GM23338 (cell line): ENCODE results near the gene KIFBP. TPM values are rescaled to one million over a fixed set of nuclear protein-coding genes. Genes with fewer than 3 reads are reported as not detected.

Experiments
- ATAC-seq: fragments of 200-7000 bp; cut with Tn5 transposase; 3 replicates; pipeline ENCODE4 v1.9.1; 2020
- DNase-seq: peaks from one replicate; pipeline ENCODE4 v3.0.0-alpha.2; 2015; ENCODE audit warnings: low spot score
- H2AFZ ChIP-seq: fragments of 200-600 bp; sonication (generic); 2 replicates; pipeline ENCODE4 v1.8.0; 2016; ENCODE audit warnings: antibody characterized with exemption, mild to moderate bottlenecking, moderate library complexity
- H3F3A ChIP-seq: fragments of 200-600 bp; sonication (generic); replicated peaks from 2 replicates; pipeline ENCODE4 v1.8.0; 2017; ENCODE audit warnings: antibody characterized with exemption, mixed run types, low read depth
- H3K27ac ChIP-seq: fragments of 200-600 bp; sonication (generic); 2 replicates; pipeline ENCODE4 v1.6.1; 2016; ENCODE audit warnings: low read depth
- H3K27me3 ChIP-seq: fragments of 200-600 bp; sonication (generic); 2 replicates; pipeline ENCODE4 v1.8.0; 2016; ENCODE audit warnings: mild to moderate bottlenecking, mixed run types, moderate library complexity; ENCODE audit not compliant: insufficient read depth
- H3K36me3 ChIP-seq: fragments of 200-600 bp; sonication (generic); 2 replicates; pipeline ENCODE4 v1.8.0; 2016; ENCODE audit warnings: mild to moderate bottlenecking; ENCODE audit not compliant: insufficient read depth
- H3K4me1 ChIP-seq: fragments of 200-600 bp; sonication (generic); 2 replicates; pipeline ENCODE4 v1.8.0; 2016; ENCODE audit warnings: mild to moderate bottlenecking, moderate library complexity; ENCODE audit not compliant: insufficient read depth
- H3K4me2 ChIP-seq: fragments of 200-600 bp; sonication (generic); 2 replicates; pipeline ENCODE4 v1.7.1; 2017; ENCODE audit warnings: mixed run types
- H3K4me3 ChIP-seq: fragments of 200-600 bp; sonication (generic); 2 replicates; pipeline ENCODE4 v1.6.1; 2016; ENCODE audit warnings: mixed run types
- H3K79me2 ChIP-seq: fragments of 200-600 bp; sonication (generic); replicated peaks from 2 replicates; pipeline ENCODE4 v1.8.0; 2017; ENCODE audit warnings: mild to moderate bottlenecking; ENCODE audit not compliant: insufficient read depth
- H3K9me2 ChIP-seq: fragments of 200-600 bp; sonication (generic); 2 replicates; pipeline ENCODE4 v1.8.0; 2017; ENCODE audit not compliant: insufficient read depth
- H4K20me1 ChIP-seq: fragments of 200-600 bp; sonication (generic); replicated peaks from 2 replicates; pipeline ENCODE4 v1.8.0; 2017; ENCODE audit warnings: mild to moderate bottlenecking; ENCODE audit not compliant: insufficient read depth
- H3K27ac Mint-ChIP-seq: 2 replicates; pipeline ENCODE4 v1.8.0; 2020; ENCODE audit warnings: inconsistent platforms, mild to moderate bottlenecking, moderate library complexity, mixed read lengths
- H3K27me3 Mint-ChIP-seq: 3 replicates; pipeline ENCODE4 v1.8.0; 2022; ENCODE audit warnings: low read depth, mild to moderate bottlenecking, moderate library complexity, mixed read lengths, inconsistent platforms; ENCODE audit not compliant: insufficient read depth, poor library complexity
- H3K36me3 Mint-ChIP-seq: 3 replicates; pipeline ENCODE4 v1.8.0; 2021; ENCODE audit warnings: low read depth, mild to moderate bottlenecking, inconsistent platforms, moderate library complexity, mixed read lengths
- H3K4me1 Mint-ChIP-seq: 3 replicates; pipeline ENCODE4 v1.8.0; 2020; ENCODE audit warnings: mild to moderate bottlenecking, inconsistent platforms, mixed read lengths
- H3K4me3 Mint-ChIP-seq: 3 replicates; pipeline ENCODE4 v1.8.0; 2021; ENCODE audit warnings: moderate library complexity, mild to moderate bottlenecking, inconsistent platforms, mixed read lengths
- H3K9me3 Mint-ChIP-seq: 3 replicates; pipeline ENCODE4 v1.8.0; 2020; ENCODE audit warnings: moderate library complexity, mild to moderate bottlenecking, inconsistent platforms, mixed read lengths
- CREB1 ChIP-seq: fragments of 250-450 bp; sonication (Bioruptor Pico); IDR thresholded peaks from 2 replicates; pipeline ENCODE4 v1.5.0; 2020; ENCODE audit warnings: low read depth, mild to moderate bottlenecking, moderate library complexity
- CTCF ChIP-seq, 2 experiments: fragments of 200-600 bp in 1 of 2; sonication (generic) in 1 of 2; conservative IDR thresholded peaks; 2 replicates each; pipeline versions ENCODE4 v1.5.1 to v1.6.1; 2016 to 2017; ENCODE audit warnings: antibody characterized with exemption in 2 of 2, low read depth in 2 of 2, mild to moderate bottlenecking in 2 of 2, moderate library complexity in 1 of 2
- ETS1 ChIP-seq: IDR thresholded peaks from 2 replicates; pipeline ENCODE4 v1.6.1; 2016; ENCODE audit warnings: antibody characterized with exemption
- EZH2 ChIP-seq: fragments of 200-600 bp; sonication (generic); IDR thresholded peaks from one replicate; pipeline ENCODE4 v1.8.0; 2017; ENCODE audit warnings: antibody characterized with exemption, mild to moderate bottlenecking, low read depth; ENCODE audit not compliant: unreplicated experiment
- EZH2phosphoT487 ChIP-seq: fragments of 200-600 bp; sonication (generic); IDR thresholded peaks from one replicate; pipeline ENCODE4 v1.8.1; 2018; ENCODE audit warnings: antibody characterized with exemption; ENCODE audit not compliant: unreplicated experiment
- JUNB ChIP-seq: IDR thresholded peaks from one replicate; pipeline ENCODE4 v1.6.1; 2016; ENCODE audit warnings: antibody characterized with exemption; ENCODE audit not compliant: unreplicated experiment
- NANOG ChIP-seq: IDR thresholded peaks from 2 replicates; pipeline ENCODE4 v1.6.1; 2016; ENCODE audit warnings: antibody characterized with exemption, borderline replicate concordance
- POLR2AphosphoS5 ChIP-seq: IDR thresholded peaks from 2 replicates; pipeline ENCODE4 v1.6.1; 2016; ENCODE audit warnings: antibody characterized with exemption, low read depth
- REST ChIP-seq: IDR thresholded peaks from one replicate; pipeline ENCODE4 v1.6.1; 2018; ENCODE audit warnings: antibody characterized with exemption; ENCODE audit not compliant: unreplicated experiment
- STAT1 ChIP-seq: IDR thresholded peaks from one replicate; pipeline ENCODE4 v1.6.1; 2016; ENCODE audit warnings: antibody characterized with exemption; ENCODE audit not compliant: unreplicated experiment
- ZNF114 ChIP-seq: fragments of 250-450 bp; sonication (Bioruptor Pico); IDR thresholded peaks from 2 replicates; pipeline ENCODE4 v1.5.0; 2020; ENCODE audit warnings: mild to moderate bottlenecking, moderate library complexity
- ZNF331 ChIP-seq: fragments of 250-450 bp; sonication (Bioruptor Pico); IDR thresholded peaks from 2 replicates; pipeline ENCODE4 v1.5.0; 2020; ENCODE audit warnings: low read depth, mild to moderate bottlenecking, moderate library complexity
- ZNF462 ChIP-seq: fragments of 250-450 bp; sonication (Bioruptor Pico); IDR thresholded peaks from 2 replicates; pipeline ENCODE4 v1.5.0; 2020; ENCODE audit warnings: mild to moderate bottlenecking, moderate library complexity
- polyA plus RNA-seq: library from polyadenylated mRNA; unstranded; fragments of >200 nt; fragmentation: Nextera tagmentation; extraction: Ambion mirVana; gene quantifications from 2 replicates; pipeline ENCODE4 v1.2.1, GENCODE V29; 2016
- total RNA-seq: library from RNA; depleted of rRNA; stranded (reverse); fragments of >200 nt; shearing (Covaris generic); gene quantifications from 2 replicates; pipeline ENCODE4 v1.2.3, GENCODE V29; 2014

The KIFBP gene
- total and polyA plus RNA-seq, 2 experiments from 2014 or later: 24.5 to 39.8 TPM

GRCh38 chr10:69049566-69049961 lies 61.0 kb downstream of the KIFBP start:
- Histone ChIP-seq H3K4me3 (no peak overlapping the region), H3K36me3 (no peaks in the 10 kb centered on the region), H3K27ac (no peak overlapping the region), H3K9me2 (no peaks in the 10 kb centered on the region), H3K4me1 (no peaks in the 10 kb centered on the region), H4K20me1 (no peaks in the 10 kb centered on the region), H3K4me2 (no peak overlapping the region), H3F3A (no peaks in the 10 kb centered on the region), H2AFZ (peak overlapping the region; percentile 28; the same call in 1 of the 2 replicates), H3K27me3 (no peaks in the 10 kb centered on the region), H3K79me2 (no peaks in the 10 kb centered on the region)
- H3K4me1 Mint-ChIP-seq: no peaks in the 10 kb centered on the region; the same call in 1 of the 3 replicates
- no peaks in the 10 kb centered on the region; the same call in 2 of the 3 replicates for H3K36me3 Mint-ChIP-seq
- no peak overlapping the region for H3K27ac Mint-ChIP-seq
- ATAC-seq (no peak), DNase-seq (no peak)
- TF ChIP-seq JUNB (no peak), EZH2phosphoT487 (no peak), POLR2AphosphoS5 (no peak), STAT1 (no peak), ZNF331 (CRISPR knock-in tag) (no peak), ZNF462 (CRISPR knock-in tag) (no peak), CREB1 (CRISPR knock-in tag) (no peak), ZNF114 (CRISPR knock-in tag) (no peak), CTCF (conservative IDR thresholded peaks at IDR 0.05; ENCODE audit: low read depth in 2 of 2) (no peak), EZH2 (no peak), ETS1 (no peak), NANOG (no peak), REST (no peak)
- H3K27me3 Mint-ChIP-seq: peaks cover 6% of the 10 kb centered on the region
- no peak overlapping the region for H3K4me3 Mint-ChIP-seq
- H3K9me3 Mint-ChIP-seq: no peaks in the 10 kb centered on the region
